ENCODE data around the gene COPS2.

DNA sequence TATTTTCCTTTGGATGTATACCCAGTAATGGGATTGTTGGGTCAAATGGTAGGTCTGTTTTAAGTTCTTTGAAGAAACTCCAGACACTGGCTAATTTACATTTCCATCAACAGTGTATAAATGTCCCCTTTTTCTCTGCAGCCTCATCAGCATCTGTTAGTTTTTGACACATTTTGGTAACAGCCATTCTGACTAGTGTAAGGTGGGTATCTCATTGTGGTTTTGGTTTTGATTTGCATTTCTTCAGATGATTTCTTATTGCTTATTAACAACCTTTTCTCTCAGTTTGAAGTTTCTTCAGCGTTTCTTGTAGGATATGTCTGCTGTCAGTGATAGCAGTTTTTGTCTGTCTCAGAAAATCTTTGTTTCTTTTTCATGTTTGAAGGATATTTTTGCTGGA is 30.1 kb upstream of the COPS2 start:
- TF ChIP-seq, protein P1, sequence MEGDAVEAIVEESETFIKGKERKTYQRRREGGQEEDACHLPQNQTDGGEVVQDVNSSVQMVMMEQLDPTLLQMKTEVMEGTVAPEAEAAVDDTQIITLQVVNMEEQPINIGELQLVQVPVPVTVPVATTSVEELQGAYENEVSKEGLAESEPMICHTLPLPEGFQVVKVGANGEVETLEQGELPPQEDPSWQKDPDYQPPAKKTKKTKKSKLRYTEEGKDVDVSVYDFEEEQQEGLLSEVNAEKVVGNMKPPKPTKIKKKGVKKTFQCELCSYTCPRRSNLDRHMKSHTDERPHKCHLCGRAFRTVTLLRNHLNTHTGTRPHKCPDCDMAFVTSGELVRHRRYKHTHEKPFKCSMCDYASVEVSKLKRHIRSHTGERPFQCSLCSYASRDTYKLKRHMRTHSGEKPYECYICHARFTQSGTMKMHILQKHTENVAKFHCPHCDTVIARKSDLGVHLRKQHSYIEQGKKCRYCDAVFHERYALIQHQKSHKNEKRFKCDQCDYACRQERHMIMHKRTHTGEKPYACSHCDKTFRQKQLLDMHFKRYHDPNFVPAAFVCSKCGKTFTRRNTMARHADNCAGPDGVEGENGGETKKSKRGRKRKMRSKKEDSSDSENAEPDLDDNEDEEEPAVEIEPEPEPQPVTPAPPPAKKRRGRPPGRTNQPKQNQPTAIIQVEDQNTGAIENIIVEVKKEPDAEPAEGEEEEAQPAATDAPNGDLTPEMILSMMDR (IDR thresholded peaks at IDR 0.05): no peak
- TF ChIP-seq POLR2A (IDR thresholded peaks at IDR 0.05): no peak
